SJSA1 (cell line): ENCODE data around the gene TMEM131L. TPM values are rescaled to one million over a fixed set of nuclear protein-coding genes. Genes with fewer than 3 reads are reported as not detected.
A peak's percentile ranks its signal among the peaks of the same experiment; 100 is the strongest.
"Not testable (repeated sequence)": the region's sequence is repeated elsewhere in the genome, so short reads cannot be mapped to it uniquely, and the experiment has no call there.

ENCODE experiments used
- DNase-seq, 2 experiments: peaks; one replicate each; pipeline ENCODE4 v3.0.0-alpha.2; 2015 to 2020; ENCODE audit warnings: low spot score in 2 of 2, low read depth in 1 of 2
- H3K27ac ChIP-seq: fragments of 250-450 bp; sonication (Bioruptor Pico); 2 replicates; pipeline ENCODE4 v1.5.1; 2020; ENCODE audit warnings: mild to moderate bottlenecking, moderate library complexity
- H3K27me3 ChIP-seq: fragments of 250-450 bp; sonication (Bioruptor Pico); replicated peaks from 2 replicates; pipeline ENCODE4 v1.5.1; 2020; ENCODE audit warnings: mild to moderate bottlenecking, moderate library complexity
- H3K36me3 ChIP-seq: fragments of 250-450 bp; sonication (Bioruptor Pico); 2 replicates; pipeline ENCODE4 v1.5.1; 2020; ENCODE audit warnings: mild to moderate bottlenecking
- H3K4me1 ChIP-seq: fragments of 250-450 bp; sonication (Bioruptor Pico); replicated peaks from 2 replicates; pipeline ENCODE4 v1.6.1; 2021; ENCODE audit warnings: mild to moderate bottlenecking
- H3K4me3 ChIP-seq: fragments of 250-450 bp; sonication (Bioruptor Pico); 2 replicates; pipeline ENCODE4 v1.5.1; 2020; ENCODE audit warnings: mild to moderate bottlenecking
- H3K9me3 ChIP-seq: fragments of 250-450 bp; sonication (Bioruptor Pico); replicated peaks from 2 replicates; pipeline ENCODE4 v1.5.1; 2020; ENCODE audit warnings: mild to moderate bottlenecking
- total RNA-seq: library from RNA; depleted of rRNA; stranded (reverse); fragments of >200 nt; shearing (Covaris generic); gene quantifications from 2 replicates; pipeline ENCODE4 v1.2.3, GENCODE V29; 2014

The TMEM131L gene
- total RNA-seq, 1 experiment from 2014 or later, result 12.7 TPM

DNA sequence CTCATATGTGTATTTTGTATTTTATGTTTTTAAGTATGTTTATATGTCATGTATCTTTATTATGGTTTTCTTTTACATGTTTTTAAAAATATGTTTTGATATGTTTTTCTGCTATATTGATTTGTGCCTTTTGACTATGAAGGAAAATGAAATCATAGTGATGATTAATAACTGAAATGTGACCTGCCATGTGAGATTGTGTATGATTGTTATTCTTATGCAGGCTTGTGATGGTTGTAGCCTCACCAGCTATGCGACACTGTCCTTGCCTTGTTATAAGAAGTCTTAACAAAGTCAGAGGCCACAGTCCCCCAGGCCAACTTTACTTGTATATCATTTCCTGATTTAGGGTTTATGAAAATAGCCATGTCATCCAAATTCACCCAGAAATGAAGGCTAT is 83.2 kb downstream of the TMEM131L start:
- Histone ChIP-seq H3K4me3 (no peak overlapping the region), H3K36me3 (no peaks in the 10 kb centered on the region), H3K27ac (no peak overlapping the region), H3K4me1 (no peaks in the 10 kb centered on the region), H3K27me3 (no peaks in the 10 kb centered on the region), H3K9me3 (no peaks in the 10 kb centered on the region)
- no peak for DNase-seq

DNA sequence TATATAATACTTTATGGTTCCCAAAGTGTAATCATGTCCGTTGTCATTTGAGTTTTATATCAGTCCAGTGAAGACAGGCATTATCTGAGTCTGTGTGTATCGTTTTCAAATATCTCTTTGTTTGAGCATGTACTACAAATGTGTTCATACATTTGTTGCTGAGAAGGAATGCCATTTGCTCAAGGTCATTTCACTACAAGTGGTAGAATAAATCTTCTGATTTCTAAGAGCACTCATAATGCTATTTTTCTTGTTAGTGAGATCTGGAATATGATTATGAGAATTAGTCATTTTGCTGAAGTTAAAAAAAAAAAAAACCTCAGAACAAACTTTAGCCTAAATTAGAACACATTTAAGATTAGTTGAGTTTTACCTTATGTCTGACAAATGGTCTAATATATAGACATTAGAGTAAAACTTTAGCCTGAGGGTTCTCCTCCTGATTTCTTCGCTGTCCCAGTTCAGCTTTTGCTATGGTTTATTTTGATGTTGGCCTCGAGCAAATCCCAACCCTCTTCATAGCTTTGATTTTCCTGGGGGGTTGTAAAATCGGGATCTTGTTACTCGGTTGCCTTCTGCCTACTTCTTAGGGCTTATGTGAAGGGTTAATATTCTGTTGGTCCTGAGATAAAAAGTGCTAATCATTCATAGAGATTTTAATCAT is 87.1 kb downstream of the TMEM131L start:
- Histone ChIP-seq H3K27me3 (no peaks in the 10 kb centered on the region), H3K27ac (no peak overlapping the region)
- DNase-seq, result no peak

DNA sequence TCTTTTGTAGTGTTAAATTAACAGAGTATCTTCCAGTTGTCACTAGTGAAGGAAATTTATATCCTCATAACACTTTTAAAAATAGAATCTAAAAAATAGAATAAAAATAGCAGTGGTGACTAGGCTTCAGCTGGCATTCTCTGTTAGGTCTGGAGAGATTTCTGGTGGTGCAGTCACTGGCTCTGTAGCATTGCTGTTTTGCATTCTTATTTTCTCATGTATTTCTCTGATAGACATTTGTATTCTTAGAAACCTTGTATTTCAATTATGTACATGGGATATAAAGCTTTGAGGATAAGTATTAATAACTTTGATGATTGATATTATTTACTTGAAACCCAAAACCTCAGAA is 87.6 kb downstream of the TMEM131L start:
- Histone ChIP-seq H3K27me3 (no peaks in the 10 kb centered on the region), H3K27ac (no peak overlapping the region)
- no peak for DNase-seq

More for the DNA sequence above, 87.1 kb downstream of the TMEM131L start:
- H3K36me3 ChIP-seq, result no peaks in the 10 kb centered on the region
- H3K9me3 ChIP-seq, result no peaks in the 10 kb centered on the region
- peaks cover 5% of the 10 kb centered on the region for H3K4me1 ChIP-seq
- no peak overlapping the region for H3K4me3 ChIP-seq

DNA sequence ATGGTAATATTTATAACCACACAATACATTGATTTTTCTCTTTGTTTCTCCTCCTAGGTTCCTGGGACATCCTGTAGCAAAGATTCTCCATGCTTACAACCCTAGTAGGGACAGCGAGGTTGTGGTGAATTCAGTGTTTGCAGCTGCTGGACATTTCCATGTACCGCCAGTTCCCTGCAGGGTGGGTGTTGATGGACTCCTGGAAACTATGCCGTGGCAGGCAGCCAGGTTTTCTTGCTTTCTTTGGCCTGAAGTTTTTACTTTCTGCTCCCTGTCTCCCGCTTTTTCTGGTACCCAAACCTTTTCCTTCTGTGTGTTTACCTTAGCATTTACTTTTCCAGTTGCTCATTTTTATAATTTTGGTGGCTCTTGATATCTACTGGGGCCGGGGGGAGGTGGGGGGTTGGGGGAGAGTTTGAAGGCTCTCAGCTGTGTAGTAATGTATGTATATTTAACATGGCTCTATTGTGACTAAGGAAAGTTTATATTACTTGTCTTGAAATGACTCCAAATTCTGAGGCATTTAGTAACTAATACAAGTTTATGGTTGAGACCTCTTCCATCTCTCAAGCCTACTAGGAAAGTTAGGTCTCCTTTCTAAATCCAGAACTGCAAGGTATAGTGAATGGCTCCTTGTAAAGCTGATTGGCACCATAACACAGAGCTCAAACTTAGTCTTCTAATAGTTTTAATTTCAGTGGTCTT is 89.7 kb downstream of the TMEM131L start:
- H3K27me3 ChIP-seq, result no peaks in the 10 kb centered on the region
- no peak overlapping the region for H3K4me3 ChIP-seq
- peaks cover 5% of the 10 kb centered on the region for H3K4me1 ChIP-seq
- H3K27ac ChIP-seq, result no peak overlapping the region
- DNase-seq, result peak; percentile 29 to 70
- H3K9me3 ChIP-seq, result no peaks in the 10 kb centered on the region
- no peaks in the 10 kb centered on the region for H3K36me3 ChIP-seq

More for the DNA sequence above, 87.6 kb downstream of the TMEM131L start:
- Histone ChIP-seq H3K4me3 (no peak overlapping the region), H3K4me1 (peaks cover 5% of the 10 kb centered on the region), H3K36me3 (no peaks in the 10 kb centered on the region), H3K9me3 (no peaks in the 10 kb centered on the region)

DNA sequence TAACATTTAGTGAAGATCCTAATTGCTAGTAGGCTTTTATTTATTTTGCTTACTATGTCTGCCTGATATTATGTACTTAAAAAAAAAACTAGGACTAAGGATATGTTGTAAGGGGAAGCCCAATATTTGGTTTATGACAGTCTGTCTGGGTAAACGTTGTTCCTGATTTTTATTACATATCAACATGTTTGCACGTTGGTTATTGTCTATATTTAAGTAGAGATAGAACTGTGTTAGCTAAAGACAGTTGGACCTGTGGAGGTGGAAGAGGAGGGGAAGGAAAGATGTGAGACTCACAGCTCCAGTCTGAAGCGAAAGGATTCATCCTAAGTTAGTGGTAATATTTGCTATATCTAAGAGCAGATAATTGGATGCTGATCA is 90.3 kb downstream of the TMEM131L start:
- DNase-seq, result no peak
- Histone ChIP-seq H3K36me3 (no peaks in the 10 kb centered on the region), H3K27me3 (no peaks in the 10 kb centered on the region), H3K4me3 (no peak overlapping the region), H3K27ac (no peak overlapping the region), H3K9me3 (no peaks in the 10 kb centered on the region), H3K4me1 (peaks cover 5% of the 10 kb centered on the region)

DNA sequence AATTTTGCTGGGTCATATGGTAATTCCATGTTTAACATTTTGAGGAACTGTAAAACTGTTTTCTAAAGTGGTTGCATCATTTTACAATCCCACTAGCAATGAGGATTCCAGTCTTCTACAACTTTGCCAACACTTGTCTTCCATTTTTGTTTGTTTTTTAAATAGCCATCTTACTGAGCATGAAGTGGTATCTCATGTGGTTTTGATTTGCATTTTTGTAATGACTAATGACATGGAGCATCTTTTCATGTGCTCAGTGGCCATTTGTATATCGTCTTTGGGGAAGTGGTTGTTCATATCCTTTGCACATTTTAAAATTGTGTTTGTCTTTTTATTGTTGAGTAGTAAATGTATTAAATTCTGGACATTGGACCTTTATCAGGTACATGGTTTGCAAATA is 94.7 kb downstream of the TMEM131L start:
- Histone ChIP-seq H3K27me3 (no peaks in the 10 kb centered on the region), H3K4me3 (no peak overlapping the region), H3K4me1 (peaks cover 18% of the 10 kb centered on the region), H3K36me3 (0 out of 2 replicates have a peak, but pooled peaks cover 3% of the 10 kb centered on the region), H3K27ac (no peak overlapping the region), H3K9me3 (no peaks in the 10 kb centered on the region)
- DNase-seq, result no peak

DNA sequence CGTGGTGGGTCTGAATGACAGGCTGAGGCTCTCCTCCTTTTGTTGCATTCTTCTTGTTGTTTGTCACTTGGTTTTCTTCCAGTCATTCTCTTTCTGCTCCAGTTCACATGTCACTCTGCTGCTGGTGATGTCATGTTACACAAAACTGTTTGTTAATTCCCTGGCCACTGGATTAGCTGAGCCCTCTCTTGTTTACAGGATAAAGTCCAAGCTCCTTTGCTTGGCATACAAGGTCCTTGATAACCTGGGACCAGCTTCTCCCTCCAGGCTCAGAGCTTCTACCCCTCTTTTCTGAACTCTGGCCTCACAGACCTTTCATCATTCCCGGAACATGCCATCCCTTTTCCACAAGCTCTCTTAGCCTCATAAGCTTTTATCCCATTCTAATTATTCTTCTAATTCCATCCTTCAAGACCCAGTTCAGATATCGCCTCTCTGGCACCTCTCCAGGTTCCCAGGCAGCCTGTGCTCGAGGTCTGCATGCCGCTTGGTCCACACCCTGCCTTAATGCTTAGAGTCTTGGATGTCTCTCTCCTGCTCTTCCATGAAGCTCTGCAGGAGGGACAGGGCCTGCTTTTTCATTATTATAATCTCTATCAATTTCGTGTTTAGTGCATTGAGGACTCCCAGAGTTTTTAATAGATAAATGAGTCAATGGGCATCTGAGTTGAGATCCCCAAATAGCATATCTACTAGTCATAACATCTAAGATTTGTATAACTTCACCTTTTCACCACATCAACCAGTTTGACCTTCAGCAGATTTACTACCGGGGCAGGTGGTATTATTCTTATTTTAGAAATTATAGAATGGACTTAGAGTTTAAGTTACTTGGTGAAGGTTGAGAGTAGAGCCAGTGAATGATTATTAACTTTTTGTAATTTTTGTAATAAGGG is 98.7 kb downstream of the TMEM131L start:
- Histone ChIP-seq H3K36me3 (0 out of 2 replicates have a peak, but pooled peaks cover 3% of the 10 kb centered on the region), H3K4me1 (peaks cover 12% of the 10 kb centered on the region), H3K27ac (0 out of 2 replicates have a peak overlapping the region, but pooled peaks have one; percentile 9), H3K4me3 (no peak overlapping the region), H3K27me3 (no peaks in the 10 kb centered on the region), H3K9me3 (no peaks in the 10 kb centered on the region)
- peak; percentile 51 to 78 for DNase-seq

DNA sequence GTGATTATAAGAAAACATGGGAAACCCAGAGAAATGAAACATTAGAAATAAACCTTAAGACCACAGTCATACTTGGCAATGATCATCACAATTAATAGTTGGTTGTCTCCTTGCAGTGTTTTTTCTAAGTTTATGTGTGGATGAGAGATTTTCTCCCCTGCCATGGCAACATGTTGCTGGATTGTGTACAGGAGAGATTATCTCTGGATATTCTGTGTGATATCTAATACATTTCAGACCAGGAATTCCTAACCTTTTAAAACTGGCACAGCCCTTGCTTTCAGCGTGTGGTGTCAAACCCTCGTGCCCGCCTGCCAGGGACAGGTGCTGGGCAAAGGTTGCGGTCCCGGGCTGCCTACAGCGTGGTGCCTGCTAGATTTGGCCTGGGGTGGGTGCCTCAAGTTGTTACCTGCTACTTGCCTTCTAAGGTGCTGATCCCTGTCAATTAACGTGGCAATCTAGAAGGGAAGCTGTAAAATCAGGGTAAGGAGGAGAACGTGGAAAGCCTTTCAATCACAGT is 100.5 kb downstream of the TMEM131L start:
- peaks cover 12% of the 10 kb centered on the region for H3K4me1 ChIP-seq
- H3K9me3 ChIP-seq, result no peaks in the 10 kb centered on the region
- no peak for DNase-seq
- no peak overlapping the region for H3K27ac ChIP-seq
- H3K36me3 ChIP-seq, result 0 out of 2 replicates have a peak, but pooled peaks cover 3% of the 10 kb centered on the region
- no peaks in the 10 kb centered on the region for H3K27me3 ChIP-seq
- no peak overlapping the region for H3K4me3 ChIP-seq

DNA sequence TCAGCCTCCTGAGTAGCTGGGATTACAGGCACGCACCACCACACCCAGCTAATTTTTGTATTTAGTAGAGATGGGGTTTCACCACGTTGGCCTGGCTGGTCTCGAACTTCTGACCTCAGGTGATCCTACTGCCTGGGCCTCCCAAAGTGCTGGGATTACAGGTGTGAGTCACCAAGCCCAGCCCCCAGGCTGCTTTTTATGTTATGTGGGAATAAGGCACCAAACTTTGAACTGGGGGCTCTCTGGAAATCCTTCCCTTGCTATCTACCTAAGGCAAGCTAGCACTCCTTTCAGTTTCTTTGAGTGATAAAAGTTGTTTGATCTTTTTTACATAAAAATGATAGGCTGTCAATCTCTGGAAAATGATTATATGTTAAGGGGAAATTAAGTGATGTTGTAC is 101.5 kb downstream of the TMEM131L start:
- not testable (repeated sequence) for H3K27ac ChIP-seq, H3K4me3 ChIP-seq, H3K36me3 ChIP-seq, DNase-seq, H3K27me3 ChIP-seq, H3K9me3 ChIP-seq
- peaks cover 12% of the 10 kb centered on the region for H3K4me1 ChIP-seq

DNA sequence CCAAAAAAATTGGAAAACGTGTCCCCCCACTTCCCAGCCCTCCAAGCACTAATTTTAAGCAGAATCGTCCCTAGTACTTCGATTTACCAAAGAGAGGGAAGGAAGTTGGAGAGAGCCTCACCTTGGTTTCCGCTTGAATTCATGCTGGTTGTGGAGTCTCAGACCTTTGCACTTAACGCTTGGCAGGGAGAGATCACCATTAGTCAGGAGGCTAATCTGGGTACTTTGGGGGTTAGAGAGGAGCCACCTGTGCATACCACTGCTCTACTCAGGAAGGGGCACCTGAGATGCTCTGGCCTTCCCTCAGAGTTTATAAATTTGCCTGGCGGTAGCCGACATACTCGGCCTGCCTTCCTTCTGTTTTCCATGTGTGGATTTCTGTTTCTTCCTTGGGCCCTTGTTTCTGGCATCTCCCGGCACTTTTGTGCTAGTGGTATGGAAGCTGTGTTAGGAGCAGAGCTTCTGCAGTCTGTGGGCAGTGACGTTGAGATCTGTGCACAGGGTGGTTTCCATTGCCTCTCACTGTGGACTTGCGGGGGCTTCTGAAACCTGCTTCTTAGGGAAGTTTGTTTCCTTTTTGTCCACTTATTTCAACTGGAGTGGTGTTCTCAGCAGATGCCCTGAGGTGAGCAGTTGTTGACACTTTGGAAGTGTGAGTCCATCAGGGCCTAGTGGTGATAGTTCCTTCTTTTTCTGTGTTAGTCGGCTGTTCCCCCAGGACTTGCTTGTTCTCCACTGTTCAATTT is 104.2 kb downstream of the TMEM131L start:
- H3K4me1 ChIP-seq, result peaks cover 4% of the 10 kb centered on the region; the same call in 1 of the 2 replicates
- no peaks in the 10 kb centered on the region for H3K36me3 ChIP-seq
- H3K27me3 ChIP-seq, result no peaks in the 10 kb centered on the region
- no peak for DNase-seq
- H3K27ac ChIP-seq, result no peak overlapping the region
- no peaks in the 10 kb centered on the region for H3K9me3 ChIP-seq
- no peak overlapping the region for H3K4me3 ChIP-seq

DNA sequence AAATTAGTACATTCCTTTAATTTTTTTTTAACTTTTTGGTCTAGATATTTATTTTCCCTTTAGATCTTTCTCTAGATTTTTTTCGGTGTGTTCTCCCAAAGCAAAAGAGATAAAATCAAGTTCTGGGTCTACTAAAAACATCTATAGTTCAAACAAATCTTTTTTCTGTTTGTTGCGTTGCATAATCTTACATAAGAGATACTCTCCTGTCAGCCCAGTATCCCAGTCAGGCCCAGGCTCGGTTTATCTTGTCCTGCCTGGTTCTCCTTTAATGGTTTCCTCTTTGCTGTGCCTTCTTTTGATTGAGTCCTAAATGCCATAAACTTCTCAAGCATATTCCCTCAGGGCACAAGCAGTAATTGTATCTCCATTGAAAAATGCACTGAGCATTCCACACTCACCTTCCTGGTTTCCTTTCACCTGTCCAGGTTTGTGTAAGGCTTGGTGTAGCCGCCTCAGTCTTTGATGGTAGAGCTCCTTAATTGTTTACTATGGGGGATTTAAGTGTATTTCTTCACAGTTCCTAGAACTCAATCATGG is 104.9 kb downstream of the TMEM131L start:
- H3K4me1 ChIP-seq, result peaks cover 4% of the 10 kb centered on the region; the same call in 1 of the 2 replicates
- no peaks in the 10 kb centered on the region for H3K27me3 ChIP-seq
- H3K36me3 ChIP-seq, result no peaks in the 10 kb centered on the region
- DNase-seq, result no peak
- no peaks in the 10 kb centered on the region for H3K9me3 ChIP-seq
- H3K27ac ChIP-seq, result no peak overlapping the region
- H3K4me3 ChIP-seq, result no peak overlapping the region

DNA sequence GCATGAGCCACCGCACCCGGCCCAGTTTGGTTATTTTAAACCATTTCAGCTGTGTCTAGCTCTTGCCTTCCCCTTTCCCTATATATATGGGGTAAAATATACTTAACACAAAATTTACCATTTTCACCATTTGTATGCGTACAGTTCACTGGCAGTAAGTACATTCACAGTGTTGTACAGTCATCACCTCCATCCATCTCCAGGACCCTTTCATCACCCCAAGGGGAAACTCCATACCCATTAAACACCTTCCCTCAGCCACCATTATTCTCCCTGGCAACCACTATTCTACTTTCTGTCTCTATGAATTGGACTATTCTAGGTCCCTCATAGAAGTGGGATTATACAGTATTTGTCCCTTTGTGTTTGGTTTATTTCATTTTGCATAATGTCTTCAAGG is 106.4 kb downstream of the TMEM131L start:
- Histone ChIP-seq H3K4me1 (peaks cover 4% of the 10 kb centered on the region; the same call in 1 of the 2 replicates), H3K27me3 (no peaks in the 10 kb centered on the region), H3K36me3 (no peaks in the 10 kb centered on the region), H3K27ac (no peak overlapping the region), H3K9me3 (no peaks in the 10 kb centered on the region), H3K4me3 (no peak overlapping the region)
- no peak for DNase-seq

DNA sequence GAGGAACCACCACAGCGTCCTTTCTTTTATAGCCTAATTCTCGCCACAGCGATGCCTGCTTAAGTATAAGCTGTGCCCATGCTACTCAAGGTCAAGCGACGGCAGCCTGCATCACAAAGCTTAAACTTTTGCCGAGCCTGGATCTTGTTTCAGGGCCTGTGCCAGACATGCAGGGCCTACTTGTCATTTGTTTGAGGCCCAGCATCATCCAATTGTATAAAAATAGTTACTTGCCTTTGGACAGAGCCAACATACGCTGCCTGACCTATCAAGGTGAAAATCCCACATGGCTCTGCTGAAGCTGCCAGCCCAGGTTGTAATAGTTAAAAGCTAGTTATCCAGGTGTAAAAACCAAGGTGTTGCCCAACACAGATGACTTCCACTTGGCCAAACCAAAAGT is 107.1 kb downstream of the TMEM131L start:
- no peaks in the 10 kb centered on the region for H3K27me3 ChIP-seq
- H3K4me1 ChIP-seq, result peaks cover 4% of the 10 kb centered on the region; the same call in 1 of the 2 replicates
- no peak overlapping the region for H3K4me3 ChIP-seq
- no peak for DNase-seq
- H3K27ac ChIP-seq, result no peak overlapping the region
- H3K36me3 ChIP-seq, result no peaks in the 10 kb centered on the region
- no peaks in the 10 kb centered on the region for H3K9me3 ChIP-seq
